Right forelimb (tissue), 1 donor: ENCODE results near the gene SNX15.

Source experiments
- DNase-seq: peaks from one replicate; pipeline ENCODE4 v3.0.0-alpha.2; 2018

SNX15 gene

DNA sequence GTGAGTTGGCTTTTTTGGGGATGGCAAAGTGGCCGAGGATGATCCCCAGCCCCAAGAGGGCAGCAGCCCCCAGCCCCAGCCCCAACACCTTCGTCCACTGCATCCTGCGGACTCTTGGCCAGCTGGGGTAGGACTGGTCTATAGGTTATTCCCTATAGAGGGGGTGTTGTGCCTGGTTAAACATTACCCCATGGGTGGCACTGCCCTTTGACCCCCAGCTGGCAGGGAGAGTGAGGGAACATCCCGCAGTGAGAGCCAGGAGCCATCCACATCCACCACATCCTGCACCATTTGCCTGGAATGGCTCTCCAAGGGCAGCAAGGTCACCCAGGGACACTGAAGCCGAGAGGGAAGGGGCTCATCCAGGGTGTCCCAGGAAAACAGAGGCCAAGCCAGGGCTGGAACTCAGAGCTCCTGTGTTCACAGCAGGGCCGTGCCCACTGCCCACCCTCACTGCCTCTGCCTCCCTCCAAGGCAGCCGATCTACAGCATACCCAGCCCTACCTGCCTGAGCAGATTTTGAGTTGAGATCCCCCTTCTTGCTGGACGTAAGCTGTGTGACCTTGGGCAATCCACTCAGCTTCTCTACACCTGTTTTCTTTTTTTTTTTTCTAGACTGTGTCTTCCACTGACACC lies 31.3 kb downstream of the SNX15 start, which contains the start of gene NAALADL1:
TSS of gene NAALADL1 (minus strand) at position 135 of the 636 bp plus-strand sequence. CDS start at position 103, 32 bp downstream.
- DNase-seq = no peak

DNA sequence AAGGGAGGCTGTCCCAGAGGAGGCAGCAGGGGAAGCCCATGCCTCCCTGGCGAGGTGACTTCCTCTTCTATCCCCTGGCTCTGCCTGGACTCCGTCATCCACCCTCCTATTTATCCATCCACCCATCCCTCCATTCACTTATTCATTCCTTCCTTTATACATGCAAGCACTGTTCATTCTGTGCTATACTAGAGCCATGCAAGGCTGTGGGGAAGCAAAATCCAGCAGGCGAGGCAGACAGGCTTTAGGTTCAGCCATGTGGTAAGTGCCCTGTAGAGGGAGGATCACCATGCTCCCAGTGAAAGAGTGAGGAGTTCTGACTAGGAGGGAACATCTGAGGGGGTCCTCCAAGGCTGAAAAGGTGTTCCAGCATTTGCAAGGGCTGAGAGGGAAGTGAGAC lies 32.3 kb downstream of the SNX15 start:
- no peak for DNase-seq

DNA sequence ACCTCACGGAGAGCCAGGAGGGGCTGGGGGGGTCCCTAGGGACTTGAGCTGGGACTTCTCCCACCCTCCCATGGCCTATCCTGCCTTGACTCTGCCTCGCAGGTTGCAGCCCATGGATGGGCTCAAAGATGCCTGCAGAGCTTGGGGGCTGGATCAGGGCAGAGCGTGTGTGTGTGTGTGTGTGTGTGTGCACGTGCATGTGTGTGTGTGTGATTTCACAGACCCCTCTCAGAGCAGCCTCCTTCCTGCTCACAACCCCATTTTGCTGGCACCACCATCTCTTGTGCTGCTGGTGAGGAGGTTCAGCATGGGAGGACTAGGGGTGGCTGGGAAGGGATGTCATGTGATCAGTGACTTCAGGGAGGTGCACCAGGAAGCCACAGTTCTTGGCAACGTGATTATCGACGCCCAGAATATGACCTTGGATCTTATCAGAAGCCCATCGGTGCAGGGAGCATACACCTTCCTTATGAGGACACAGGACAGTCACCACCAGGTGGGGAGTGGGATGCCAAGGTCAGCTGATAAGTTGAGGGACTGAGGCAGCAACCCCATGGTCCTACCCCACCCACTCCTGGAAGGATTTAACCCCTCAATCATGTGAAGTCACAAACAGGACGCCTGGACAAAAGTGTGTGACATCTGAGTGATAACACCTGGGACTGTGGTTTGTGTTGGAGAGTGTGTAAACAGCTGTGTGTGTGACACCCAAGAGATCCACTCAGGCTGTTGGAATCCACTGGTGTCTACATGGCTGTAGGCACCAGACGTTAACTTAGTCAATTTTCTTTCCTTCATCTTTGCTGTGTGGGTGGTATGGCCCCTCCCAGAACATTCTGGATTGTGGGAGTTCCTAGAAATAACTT lies 33.0 kb downstream of the SNX15 start:
- no peak for DNase-seq

DNA sequence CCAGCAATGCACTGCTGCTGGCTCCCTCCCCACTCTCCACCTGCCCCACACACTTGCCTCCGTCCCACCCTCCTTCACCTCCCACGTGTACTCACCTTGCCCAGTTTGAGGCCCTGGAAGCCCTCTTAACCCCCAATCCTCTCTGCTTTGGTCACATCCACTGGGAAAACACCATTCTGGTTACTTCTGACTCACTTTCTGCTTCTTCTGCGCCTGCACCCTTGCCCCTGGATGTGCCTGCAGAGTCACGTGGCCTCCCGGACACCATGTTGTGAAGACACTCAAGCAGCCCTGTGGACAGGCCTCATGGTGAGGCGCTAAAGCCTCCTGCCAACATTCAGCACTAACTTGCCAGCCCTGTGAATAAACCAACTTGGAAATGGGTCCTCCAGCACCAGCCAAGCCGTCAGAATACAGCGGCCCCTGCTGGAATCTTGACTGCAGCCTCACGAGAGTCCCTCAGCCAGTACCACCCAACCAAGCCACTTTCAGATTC lies 33.7 kb downstream of the SNX15 start:
- DNase-seq = no peak

DNA sequence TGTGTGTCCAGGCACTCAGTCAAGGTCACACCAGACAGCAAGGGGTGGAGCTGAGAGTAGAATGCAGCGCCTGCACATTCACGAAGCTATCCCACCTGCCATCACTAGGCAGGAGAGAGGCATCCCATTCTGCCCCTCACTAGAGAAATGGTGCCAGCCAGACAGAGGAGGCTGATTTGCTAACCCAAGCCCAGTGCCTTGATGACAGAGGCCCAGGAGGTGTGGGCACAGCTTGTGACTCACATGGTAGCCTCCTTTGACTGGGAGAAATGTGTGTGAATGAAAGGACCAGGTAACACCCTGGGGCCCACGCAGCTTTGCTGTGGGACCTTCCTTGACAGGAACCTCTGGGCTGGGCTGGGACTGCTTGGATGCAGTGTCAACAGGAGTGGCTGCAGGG lies 36.3 kb downstream of the SNX15 start:
- no peak for DNase-seq

DNA sequence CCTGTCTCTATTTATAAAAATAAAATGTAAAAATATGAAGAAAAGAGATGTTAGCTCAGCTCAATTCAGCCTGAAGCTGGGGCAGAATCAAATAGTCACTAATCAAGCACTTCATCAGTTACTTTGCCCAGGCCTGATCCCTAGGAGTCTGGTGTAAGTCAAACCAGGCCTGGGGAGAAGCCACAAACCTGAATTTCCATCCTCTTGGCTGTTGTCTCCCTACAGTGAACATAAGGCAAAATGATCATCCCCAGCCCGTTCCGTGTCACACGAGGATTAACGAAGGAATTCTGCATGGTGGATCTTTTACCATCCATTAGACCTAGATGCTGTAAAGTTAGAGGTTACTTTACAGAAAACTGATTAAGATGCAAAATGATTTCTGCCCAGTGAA lies 37.6 kb downstream of the SNX15 start:
- no peak for DNase-seq

DNA sequence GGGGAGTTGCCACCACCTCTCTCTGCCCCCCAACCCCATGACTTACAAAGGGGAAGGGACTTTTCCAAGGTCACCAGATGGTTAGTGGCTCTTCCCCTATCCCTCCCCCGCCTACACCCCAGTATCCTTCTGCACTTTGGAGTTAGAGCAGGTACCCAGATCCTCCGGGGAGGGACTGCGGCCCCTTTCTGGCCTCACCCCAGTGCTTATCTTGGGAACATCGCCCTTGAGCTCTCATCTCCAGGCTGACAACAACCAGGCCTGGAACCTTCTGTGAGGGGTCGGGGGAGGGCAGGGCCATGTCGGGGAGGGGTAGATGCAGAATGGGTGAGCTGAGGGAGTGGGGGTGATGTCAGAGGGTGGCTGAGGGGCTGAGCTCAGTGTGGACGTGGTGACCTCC lies 38.6 kb downstream of the SNX15 start:
- DNase-seq = no peak

DNA sequence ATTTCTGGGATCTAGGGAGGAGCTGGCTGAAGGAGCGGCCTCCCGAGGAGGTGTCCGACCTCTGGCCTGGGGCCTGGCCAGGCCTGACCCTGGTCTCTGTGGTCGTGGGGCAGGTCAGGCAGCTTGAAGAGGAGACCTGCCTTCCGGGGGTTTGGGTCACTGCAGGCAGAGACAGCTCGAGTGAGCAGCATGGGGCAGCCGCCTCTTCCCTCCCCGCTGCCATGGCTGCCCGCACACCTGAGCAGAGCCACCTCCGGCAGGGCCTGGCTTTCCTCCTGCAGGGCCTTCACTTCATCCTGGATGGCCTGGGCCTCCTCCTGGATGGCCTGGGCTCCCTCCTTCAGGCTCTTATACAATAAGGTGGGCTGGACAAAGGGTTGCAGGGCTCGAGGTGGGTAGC lies 39.1 kb downstream of the SNX15 start:
- no peak for DNase-seq

DNA sequence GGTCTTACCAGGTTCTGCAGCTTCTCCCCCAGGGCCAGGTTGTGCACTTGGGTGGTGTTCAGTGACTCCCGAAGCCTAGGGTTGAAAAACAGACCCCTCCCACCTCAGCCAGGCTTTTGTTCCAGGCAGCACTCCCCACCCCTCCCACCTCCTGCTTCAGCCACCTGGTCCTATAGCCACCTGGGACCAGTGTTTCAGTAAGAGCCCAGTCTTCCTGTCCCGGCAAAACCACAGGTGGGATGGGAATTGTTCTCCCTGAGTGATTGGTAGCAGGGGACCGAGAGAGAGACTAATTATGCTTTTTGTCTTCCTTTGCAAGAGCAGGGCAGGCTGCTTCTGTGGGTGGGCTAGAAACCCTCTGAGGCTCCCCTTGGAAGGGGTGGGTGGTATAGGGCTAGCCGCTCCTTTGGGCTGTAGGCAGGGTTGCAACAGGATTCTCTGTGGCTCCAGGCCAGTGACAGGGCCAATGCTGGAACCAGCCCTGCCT lies 39.6 kb downstream of the SNX15 start:
- DNase-seq = no peak

DNA sequence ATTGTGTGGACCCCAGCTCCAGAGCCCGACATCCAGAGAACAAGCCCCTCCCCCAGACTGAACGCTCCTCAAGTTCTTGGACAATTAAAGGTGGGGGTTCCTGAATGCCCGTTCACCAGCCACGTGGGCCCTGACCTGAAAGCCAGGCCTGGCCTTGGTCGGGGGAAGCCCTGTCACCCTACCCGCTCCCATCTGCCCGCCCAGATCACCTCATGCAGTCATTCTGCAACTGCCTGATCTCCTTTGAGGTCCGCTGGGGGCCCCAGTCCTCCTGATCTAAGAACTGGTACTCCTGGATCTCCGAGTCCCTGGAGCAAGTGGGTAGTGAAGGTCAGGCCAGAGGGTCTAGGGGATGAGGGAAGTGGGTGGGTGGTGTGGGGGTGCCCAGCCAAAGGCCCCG lies 40.2 kb downstream of the SNX15 start:
- no peak for DNase-seq

DNA sequence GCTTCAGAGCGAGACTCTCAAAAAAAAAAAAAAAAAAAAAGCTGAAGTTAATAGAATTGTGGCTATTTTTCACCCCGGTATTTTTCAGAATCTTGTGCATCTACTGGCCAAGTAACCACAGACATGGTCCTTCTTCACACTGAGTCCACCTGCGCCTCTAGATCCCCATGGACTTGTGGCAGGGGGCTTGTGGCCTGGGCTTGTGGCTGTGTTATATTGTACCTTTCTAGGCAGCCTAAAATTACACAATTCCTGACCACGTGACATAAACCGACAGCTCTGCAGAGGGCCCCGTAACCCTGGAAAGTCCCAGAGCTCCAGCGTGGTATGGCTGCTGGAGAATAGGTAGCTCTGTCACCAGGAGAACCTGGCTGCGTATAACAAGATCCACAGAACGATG lies 42.0 kb downstream of the SNX15 start:
- DNase-seq = no peak

DNA sequence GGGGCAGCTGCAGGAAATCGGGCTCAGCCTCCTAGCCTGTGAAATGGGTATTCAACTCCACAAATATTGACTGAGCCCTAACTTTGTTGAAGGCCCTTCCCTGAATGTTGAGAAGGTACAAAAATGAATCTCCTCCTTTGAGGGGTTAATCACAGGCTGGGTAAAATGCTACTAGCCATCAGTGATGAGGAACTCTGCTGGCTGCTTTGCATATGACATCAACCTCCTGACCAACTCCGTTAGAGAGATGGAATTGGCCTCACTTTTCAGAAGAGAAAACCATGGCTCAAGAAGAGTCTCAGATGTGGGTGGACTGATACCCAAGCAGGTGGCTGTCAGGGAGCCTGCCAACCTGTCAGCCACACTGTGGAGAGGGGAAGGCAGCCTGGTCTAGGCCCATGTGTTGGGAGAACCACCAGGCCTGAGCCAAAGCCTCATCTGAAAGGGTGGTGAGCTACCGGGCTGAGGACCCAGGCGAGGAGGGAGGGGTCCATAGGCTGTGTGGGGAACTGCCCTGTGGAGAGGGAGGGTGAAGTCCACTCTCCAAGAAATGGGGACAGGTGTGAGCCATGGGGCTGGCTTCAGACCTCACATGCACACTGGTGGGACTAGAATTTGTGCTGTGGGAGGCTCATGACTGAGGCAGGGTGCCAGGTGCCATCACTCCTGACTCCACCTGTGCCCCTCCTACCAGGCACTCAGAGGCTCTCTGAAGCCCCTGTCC lies 44.8 kb downstream of the SNX15 start:
- no peak for DNase-seq

DNA sequence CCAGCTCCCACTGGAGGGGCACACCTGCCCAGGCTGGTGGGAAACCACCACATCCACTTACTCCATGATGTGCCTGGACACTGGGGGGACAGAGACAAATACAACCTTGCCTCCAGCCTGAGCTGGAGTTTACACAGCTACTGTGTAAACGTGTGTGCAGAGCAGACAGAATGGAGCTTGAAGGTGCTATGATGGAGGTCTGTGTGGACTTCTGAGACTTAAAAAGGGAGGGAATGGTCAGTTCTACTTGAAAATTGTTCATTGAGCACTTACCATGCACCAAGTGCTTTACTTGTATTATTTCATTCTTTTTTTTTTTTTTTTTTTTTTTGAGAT lies 45.4 kb downstream of the SNX15 start:
- DNase-seq = no peak

DNA sequence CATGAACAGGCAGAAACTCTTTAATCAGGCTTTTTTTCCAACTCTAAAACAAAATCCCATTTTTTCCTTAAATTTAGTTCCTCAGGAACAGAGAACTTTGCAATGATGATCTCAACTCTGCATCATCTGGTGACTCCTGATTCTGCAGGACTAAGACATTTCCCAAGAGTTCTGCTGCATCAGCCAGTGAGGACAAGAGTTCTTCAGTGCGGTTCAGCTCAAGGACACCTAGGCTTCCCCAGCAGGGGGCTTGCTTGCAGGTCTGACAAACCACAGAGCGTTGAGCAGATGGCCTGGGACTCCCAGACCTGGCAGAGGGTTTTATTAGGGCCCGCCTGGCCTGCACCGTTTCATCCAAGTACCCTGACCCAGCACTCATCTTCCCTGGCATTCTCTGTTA lies 50.2 kb downstream of the SNX15 start:
- DNase-seq = no peak

DNA sequence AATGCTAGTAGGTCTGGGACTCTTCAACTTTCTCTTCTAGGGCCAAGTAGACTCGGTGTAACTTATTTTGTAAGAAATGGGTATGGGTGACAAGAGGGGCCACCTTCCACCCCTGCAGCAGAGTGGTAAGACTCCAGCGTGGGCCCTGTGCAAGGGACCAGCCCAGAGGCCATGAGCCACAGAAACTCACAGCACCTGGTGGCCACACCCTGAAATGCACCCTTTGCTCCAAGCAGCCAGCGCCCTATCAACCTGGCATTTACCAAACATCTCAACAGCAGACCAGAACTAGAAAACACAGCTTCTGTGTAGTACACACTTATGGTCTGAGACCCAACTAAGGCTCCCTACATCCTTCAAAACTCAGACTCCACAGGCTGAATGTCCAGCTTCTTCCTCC lies 50.9 kb downstream of the SNX15 start:
- DNase-seq = no peak

DNA sequence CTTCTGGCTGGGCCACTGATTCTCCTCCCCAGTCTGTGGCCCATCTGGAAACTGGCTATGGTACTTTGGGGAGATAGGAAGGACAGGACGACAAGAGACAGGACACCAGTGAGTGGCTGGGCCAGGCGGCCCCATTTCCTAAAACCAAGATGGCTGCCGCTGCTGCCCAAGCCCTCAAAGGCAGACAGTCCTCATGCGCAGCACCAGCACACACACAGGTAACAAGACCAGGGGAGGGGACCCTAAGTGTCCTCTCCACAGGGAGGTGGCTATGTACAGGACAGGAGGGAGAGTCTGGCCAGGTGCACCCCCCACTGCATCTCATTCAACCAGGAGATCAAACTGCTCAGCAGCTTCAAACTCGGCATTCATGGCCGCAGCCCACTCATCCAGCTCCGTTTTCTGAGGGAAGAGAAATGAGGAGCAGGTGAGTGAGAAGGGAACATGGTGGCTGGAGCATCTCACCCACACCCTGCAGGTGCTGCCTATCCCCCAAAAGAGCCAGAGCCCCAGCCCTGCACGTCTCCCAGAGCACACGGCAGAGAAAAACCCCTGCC lies 51.6 kb downstream of the SNX15 start:
- no peak for DNase-seq

DNA sequence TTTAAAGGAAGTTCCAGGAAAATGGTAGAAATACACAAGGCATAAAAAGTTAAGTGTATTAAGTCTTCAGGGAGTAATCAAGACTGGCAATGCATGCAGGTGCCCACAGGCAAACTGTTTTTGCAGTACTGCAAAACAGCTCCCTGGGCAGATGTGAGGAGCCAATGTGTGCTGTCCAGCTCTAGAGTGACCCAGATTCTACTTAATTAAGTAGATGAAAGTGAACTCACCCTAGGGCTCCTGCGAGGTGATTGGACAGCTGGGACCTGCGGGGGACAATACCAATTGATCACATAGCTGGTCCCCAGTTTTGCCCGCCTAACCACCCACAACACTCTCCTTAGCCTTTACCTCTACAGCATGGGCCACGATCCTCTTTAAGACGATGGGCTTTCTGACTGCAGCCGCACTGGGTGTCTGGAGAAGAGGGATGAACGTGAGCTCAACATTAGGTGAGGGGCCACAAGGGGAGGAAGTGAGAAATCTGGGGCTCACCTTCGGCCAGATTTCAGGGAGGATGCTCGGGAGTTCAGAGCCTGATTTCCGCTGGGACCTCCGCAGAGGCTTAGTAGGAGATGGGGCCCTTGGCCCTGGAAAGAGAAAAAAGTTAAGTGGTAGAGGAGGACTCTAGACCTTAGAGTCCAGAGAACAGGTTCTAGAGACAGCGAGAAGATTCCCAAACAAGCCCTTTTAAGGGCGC lies 56.0 kb downstream of the SNX15 start:
- DNase-seq = no peak

DNA sequence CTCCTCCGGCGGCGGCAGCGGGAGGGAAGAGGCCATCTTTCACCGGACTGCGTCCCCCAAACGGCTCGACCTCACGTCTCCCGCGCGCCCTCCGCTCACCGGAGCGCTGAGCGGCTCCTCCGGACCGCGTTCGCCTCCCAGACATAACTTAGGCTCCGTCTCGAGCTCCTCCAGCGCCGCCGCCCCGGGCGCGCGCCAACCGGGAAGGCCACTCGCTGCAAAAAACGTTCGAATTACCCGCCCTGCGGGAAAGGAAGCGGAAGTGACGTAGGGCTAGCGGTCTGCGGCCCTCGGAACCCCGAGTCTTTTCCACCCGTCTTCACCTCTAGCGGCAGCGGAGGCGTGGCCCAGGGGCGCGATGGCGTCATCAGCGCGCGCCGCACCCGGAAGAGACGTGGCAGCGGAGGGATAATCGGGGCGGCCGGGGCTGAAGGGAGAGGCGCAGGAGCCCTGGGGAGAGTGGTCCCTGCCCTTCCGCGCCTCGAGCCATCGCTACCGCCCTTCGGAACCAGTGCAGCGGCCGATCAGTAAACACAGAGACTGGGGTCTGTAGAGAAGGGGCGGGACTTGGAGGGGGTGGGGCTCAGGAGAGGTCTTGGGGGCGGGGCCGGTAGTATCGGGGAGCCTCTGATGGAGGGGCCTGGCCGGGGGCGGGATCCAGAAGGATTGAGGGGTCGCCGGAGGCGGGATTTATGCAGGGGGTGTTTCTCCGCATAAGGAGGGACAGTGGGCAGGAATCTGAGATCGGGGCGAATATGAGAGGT lies 56.8 kb downstream of the SNX15 start, which contains the start of the genes CDCA5 and ZFPL1:
TSS of gene CDCA5 (minus strand) at position 207 of the 764 bp plus-strand sequence. CDS start at position 145, 62 bp downstream.
TSS of gene ZFPL1 (plus strand) at position 389 of the 764 bp plus-strand sequence. CDS start 477 bp downstream, outside the sequence.
- peak; percentile 98 for DNase-seq

DNA sequence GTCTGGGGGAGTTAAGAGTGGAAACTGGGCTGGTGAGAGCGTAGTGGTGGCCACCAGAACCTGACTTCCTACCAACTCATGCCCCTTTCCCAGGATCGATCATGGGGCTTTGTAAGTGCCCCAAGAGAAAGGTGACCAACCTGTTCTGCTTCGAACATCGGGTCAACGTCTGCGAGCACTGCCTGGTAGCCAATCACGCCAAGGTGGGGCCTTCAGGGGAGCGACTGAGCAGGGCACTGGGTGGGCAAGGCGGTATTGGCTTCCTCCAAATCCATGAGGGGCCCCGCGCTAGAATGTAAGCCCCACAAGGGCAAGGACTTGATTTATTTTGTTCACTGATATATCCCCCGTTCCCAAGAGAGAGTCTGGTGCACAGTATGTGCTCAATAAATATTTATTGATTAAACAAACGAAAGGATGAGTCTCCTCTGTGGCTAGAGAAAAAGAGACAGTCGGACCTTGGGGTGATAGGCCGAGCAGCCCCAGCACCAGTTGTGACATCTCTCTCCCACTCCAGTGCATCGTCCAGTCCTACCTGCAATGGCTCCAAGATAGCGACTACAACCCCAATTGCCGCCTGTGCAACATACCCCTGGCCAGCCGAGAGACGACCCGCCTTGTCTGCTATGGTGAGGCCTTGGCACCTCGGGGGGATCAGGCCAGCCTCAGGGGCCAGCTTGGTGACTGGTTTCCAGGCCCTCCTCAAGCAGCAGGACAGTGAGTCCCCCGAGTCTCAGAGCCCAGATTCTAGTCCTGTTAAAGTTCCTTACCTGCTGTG lies 57.5 kb downstream of the SNX15 start:
- no peak for DNase-seq

DNA sequence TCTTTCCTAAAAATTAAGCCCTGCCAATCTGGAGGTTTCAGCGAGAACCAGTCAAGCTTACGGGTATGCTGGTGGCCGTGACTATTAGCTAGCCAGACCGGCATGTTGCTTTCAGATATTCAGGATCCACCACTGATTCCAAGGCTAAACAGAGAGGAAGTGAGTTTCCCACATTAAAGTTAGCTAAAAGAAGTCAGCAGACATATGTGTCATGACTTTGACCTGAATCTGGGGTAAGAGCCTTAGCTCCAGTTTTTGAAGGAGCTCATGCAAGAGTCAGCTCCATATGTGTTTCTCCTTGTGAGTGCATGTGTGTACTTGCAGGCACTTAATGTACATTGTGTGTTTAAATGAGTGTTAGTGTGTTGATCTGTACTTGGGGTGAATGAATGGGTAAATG lies 58.2 kb downstream of the SNX15 start:
- no peak for DNase-seq

DNA sequence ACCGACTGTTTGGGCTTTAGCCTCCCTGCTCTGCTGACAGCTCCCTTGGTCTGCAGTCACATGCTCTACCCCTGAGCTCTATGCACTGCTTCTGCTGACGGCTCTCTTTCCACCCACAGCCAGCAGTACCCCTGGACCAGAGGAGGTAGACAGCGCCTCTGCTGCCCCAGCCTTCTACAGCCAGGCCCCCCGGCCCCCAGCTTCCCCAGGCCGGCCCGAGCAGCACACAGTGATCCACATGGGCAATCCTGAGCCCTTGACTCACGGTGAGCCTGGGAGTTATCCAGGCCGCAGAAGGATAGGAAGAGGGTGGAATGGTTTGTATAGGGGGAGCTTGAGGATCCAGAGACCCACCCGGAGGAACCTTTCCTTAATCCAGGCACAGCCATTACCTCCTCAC lies 59.6 kb downstream of the SNX15 start:
- DNase-seq = no peak
